ENCODE results near the gene ASIC3.
"Not testable (repeated sequence)": the region's sequence is repeated elsewhere in the genome, so short reads cannot be mapped to it uniquely, and the experiment has no call there.

The ASIC3 gene

GRCh38 chr7:151014950-151015349 lies 33.4 kb upstream of the ASIC3 start:
- no peak for FAIRE-seq

GRCh38 chr7:151015967-151016366 lies 32.4 kb upstream of the ASIC3 start:
- no peak for FAIRE-seq

GRCh38 chr7:151016505-151016904 lies 31.8 kb upstream of the ASIC3 start:
- no peak for FAIRE-seq

GRCh38 chr7:151016942-151017341 lies 31.4 kb upstream of the ASIC3 start:
- FAIRE-seq: no peak

GRCh38 chr7:151017370-151017952 lies 30.9 kb upstream of the ASIC3 start:
- FAIRE-seq: no peak

GRCh38 chr7:151017953-151018420 lies 30.3 kb upstream of the ASIC3 start:
- no peak for FAIRE-seq

GRCh38 chr7:151018421-151019129 lies 29.8 kb upstream of the ASIC3 start:
- no peak for FAIRE-seq

- no peak for FAIRE-seq
Observed at GRCh38 chr7:151019130-151019447, 29.2 kb upstream of the ASIC3 start.

- FAIRE-seq: no peak
Observed at GRCh38 chr7:151020231-151020630, 28.1 kb upstream of the ASIC3 start.

- FAIRE-seq: no peak
Observed at GRCh38 chr7:151023232-151023631, 25.1 kb upstream of the ASIC3 start.

GRCh38 chr7:151024435-151025056 lies 23.8 kb upstream of the ASIC3 start, which contains the start of gene ATG9B:
Gene ATG9B, minus strand, starts transcription at chr7:151024494. Its CDS starts 71 bp downstream, at chr7:151024423.
- FAIRE-seq: no peak

GRCh38 chr7:151025924-151026671 lies 22.2 kb upstream of the ASIC3 start:
- no peak for FAIRE-seq

- not testable (repeated sequence) for FAIRE-seq
Observed at GRCh38 chr7:151026771-151027727, 21.3 kb upstream of the ASIC3 start.

- FAIRE-seq: not testable (repeated sequence)
Observed at GRCh38 chr7:151027728-151028130, 20.6 kb upstream of the ASIC3 start.

GRCh38 chr7:151028131-151028947 lies 20.0 kb upstream of the ASIC3 start, which contains the start of gene ABCB8:
Gene ABCB8, plus strand, starts transcription at chr7:151028450. Its CDS starts 66 bp downstream, at chr7:151028516.
- peak; percentile 33 for FAIRE-seq

GRCh38 chr7:151028948-151029501 lies 19.3 kb upstream of the ASIC3 start:
- FAIRE-seq: no peak

GRCh38 chr7:151031011-151031410 lies 17.3 kb upstream of the ASIC3 start:
- FAIRE-seq: no peak

- no peak for FAIRE-seq
Observed at GRCh38 chr7:151032936-151033863, 15.1 kb upstream of the ASIC3 start.

- no peak for FAIRE-seq
Observed at GRCh38 chr7:151033864-151034249, 14.5 kb upstream of the ASIC3 start.
